NB4 (cell line): ENCODE results near the gene ZCCHC14.
"Not testable (repeated sequence)": the region's sequence is repeated elsewhere in the genome, so short reads cannot be mapped to it uniquely, and the experiment has no call there.

Experiments
- DNase-seq: peaks from one replicate; pipeline ENCODE4 v3.0.0; 2010; ENCODE audit warnings: low read depth
- H3K4me3 ChIP-seq: one replicate; pipeline ENCODE4 v1.5.1; 2011; ENCODE audit warnings: mild to moderate bottlenecking, low read depth, low read length, moderate library complexity
- CTCF ChIP-seq: IDR thresholded peaks from one replicate; pipeline ENCODE4 v1.5.1; 2012; ENCODE audit warnings: low read depth, low read length
- MAX ChIP-seq: IDR thresholded peaks from 2 replicates; pipeline ENCODE4 v1.6.1; 2011; ENCODE audit warnings: low read depth, low read length
- MYC ChIP-seq: IDR thresholded peaks from 2 replicates; pipeline ENCODE4 v1.6.1; 2011; ENCODE audit warnings: low read depth, low read length
- POLR2A ChIP-seq: IDR thresholded peaks from 2 replicates; pipeline ENCODE4 v1.6.1; 2011; ENCODE audit warnings: mild to moderate bottlenecking; ENCODE audit not compliant: insufficient read length; ENCODE audit errors: extremely low read depth

The ZCCHC14 gene

GRCh38 chr16:87496447-87496801, 3.6 kb upstream of the ZCCHC14 start:
- peak; percentile 82 for DNase-seq
- H3K4me3 ChIP-seq, result no peak overlapping the region
- no peak for TF ChIP-seq CTCF
- no peak for TF ChIP-seq MYC
- no peak for TF ChIP-seq POLR2A
- no peak for TF ChIP-seq MAX

GRCh38 chr16:87495578-87496446, 3.0 kb upstream of the ZCCHC14 start:
- DNase-seq, result no peak
- TF ChIP-seq MAX (no peak), POLR2A (no peak), MYC (no peak)
- H3K4me3 ChIP-seq, result no peak overlapping the region

- no peak overlapping the region for H3K4me3 ChIP-seq
- DNase-seq, result no peak
- TF ChIP-seq POLR2A (no peak), MAX (no peak), CTCF (no peak), MYC (no peak)
Observed at GRCh38 chr16:87493608-87494280, 920 bp upstream of the ZCCHC14 start.

GRCh38 chr16:87492291-87492630, 563 bp downstream of the ZCCHC14 start:
- DNase-seq, result no peak
- TF ChIP-seq MAX, result no peak
- TF ChIP-seq POLR2A, result no peak
- TF ChIP-seq MYC, result no peak
- TF ChIP-seq CTCF, result no peak
- no peak overlapping the region for H3K4me3 ChIP-seq

GRCh38 chr16:87491522-87492290, 1.1 kb downstream of the ZCCHC14 start:
- H3K4me3 ChIP-seq, result peak overlapping the region; percentile 21
- DNase-seq, result peak; percentile 40

GRCh38 chr16:87490799-87491521, 1.9 kb downstream of the ZCCHC14 start:
- not testable (repeated sequence) for DNase-seq, H3K4me3 ChIP-seq

More at GRCh38 chr16:87491522-87492290, 1.1 kb downstream of the ZCCHC14 start:
- TF ChIP-seq POLR2A (no peak), MYC (no peak), CTCF (no peak), MAX (no peak)
